ENCODE data around the gene KCP. TPM values are rescaled to one million over a fixed set of nuclear protein-coding genes. Genes with fewer than 3 reads are reported as not detected.

KCP gene
- total and polyA plus RNA-seq, 2 experiments from 2014 or later = 0.76 to 1.1 TPM

DNA sequence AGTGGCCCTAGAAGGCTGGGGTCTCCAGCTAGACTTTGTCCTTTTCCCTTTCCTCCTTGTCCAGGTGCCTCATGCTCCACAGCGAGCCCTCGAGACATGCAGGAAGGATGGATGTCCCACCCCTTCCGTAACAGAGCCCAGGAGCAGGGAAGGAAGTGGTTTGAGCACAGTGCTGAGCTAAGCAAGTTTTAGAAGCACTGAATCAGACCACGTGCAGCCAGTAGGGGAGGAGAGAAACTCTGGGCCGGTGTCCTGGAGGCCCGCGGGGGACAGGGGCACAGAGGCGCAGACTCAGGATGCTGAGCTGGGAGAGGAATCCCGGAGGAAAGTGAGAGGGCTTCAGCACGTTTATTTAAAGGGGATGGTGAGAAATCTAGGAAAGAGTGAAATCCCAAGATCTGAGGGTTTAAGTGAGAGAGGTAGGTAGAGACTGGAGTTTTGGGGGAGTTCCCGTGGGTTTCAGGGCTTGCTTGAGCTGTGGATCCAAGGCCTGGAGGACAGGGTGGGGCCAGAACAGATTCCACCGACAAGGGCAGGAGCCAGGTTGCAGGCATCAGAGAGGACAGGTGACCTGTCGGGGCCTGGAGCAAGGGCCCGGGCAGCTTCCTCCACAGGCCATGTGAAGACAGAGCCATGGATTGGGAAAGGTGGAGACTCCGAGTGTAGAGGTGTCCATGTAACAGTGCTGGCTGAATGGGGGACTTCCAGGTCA, 22.8 kb upstream of the KCP start:
- Histone ChIP-seq H3K36me3 (ENCODE audit: insufficient read depth) (no peaks in the 10 kb centered on the region), H3K27ac (ENCODE audit: low read depth) (no peak overlapping the region), H3K4me3 (no peak overlapping the region), H4K20me1 (replicated peaks; ENCODE audit: insufficient read depth) (peaks cover 4% of the 10 kb centered on the region; the same call in 1 of the 2 replicates), H3K79me2 (replicated peaks; ENCODE audit: insufficient read depth) (no peaks in the 10 kb centered on the region), H3K4me2 (no peak overlapping the region), H3F3A (replicated peaks; ENCODE audit: low read depth) (0 out of 2 replicates have a peak, but pooled peaks cover 5% of the 10 kb centered on the region), H3K9me2 (ENCODE audit: insufficient read depth) (no peaks in the 10 kb centered on the region), H3K4me1 (ENCODE audit: insufficient read depth) (no peaks in the 10 kb centered on the region), H2AFZ (peak overlapping the region; percentile 88), H3K27me3 (ENCODE audit: insufficient read depth) (peaks cover 34% of the 10 kb centered on the region)
- no peaks in the 10 kb centered on the region; the same call in 2 of the 3 replicates for H3K9me3 Mint-ChIP-seq
- no peak for DNase-seq (ENCODE audit: low spot score)
- peaks cover 3% of the 10 kb centered on the region for H3K4me1 Mint-ChIP-seq
- ATAC-seq = peak; percentile 14
- no peak overlapping the region for H3K4me3 Mint-ChIP-seq
- peaks cover 31% of the 10 kb centered on the region for H3K27me3 Mint-ChIP-seq (ENCODE audit: insufficient read depth, low read depth, poor library complexity)
- H3K36me3 Mint-ChIP-seq (ENCODE audit: low read depth) = no peaks in the 10 kb centered on the region; the same call in 2 of the 3 replicates
- no peak overlapping the region for H3K27ac Mint-ChIP-seq
- TF ChIP-seq CREB1 (CRISPR knock-in tag; IDR thresholded peaks at IDR 0.05; ENCODE audit: low read depth) = no peak
- no peak for TF ChIP-seq JUNB (IDR thresholded peaks at IDR 0.05; ENCODE audit: unreplicated experiment)
- TF ChIP-seq NANOG (IDR thresholded peaks at IDR 0.05; ENCODE audit: borderline replicate concordance) = no peak
- TF ChIP-seq STAT1 (IDR thresholded peaks at IDR 0.05; ENCODE audit: unreplicated experiment) = no peak
- TF ChIP-seq CTCF (conservative IDR thresholded peaks at IDR 0.05; ENCODE audit: low read depth in 2 of 2) = no peak
- TF ChIP-seq, protein P1, sequence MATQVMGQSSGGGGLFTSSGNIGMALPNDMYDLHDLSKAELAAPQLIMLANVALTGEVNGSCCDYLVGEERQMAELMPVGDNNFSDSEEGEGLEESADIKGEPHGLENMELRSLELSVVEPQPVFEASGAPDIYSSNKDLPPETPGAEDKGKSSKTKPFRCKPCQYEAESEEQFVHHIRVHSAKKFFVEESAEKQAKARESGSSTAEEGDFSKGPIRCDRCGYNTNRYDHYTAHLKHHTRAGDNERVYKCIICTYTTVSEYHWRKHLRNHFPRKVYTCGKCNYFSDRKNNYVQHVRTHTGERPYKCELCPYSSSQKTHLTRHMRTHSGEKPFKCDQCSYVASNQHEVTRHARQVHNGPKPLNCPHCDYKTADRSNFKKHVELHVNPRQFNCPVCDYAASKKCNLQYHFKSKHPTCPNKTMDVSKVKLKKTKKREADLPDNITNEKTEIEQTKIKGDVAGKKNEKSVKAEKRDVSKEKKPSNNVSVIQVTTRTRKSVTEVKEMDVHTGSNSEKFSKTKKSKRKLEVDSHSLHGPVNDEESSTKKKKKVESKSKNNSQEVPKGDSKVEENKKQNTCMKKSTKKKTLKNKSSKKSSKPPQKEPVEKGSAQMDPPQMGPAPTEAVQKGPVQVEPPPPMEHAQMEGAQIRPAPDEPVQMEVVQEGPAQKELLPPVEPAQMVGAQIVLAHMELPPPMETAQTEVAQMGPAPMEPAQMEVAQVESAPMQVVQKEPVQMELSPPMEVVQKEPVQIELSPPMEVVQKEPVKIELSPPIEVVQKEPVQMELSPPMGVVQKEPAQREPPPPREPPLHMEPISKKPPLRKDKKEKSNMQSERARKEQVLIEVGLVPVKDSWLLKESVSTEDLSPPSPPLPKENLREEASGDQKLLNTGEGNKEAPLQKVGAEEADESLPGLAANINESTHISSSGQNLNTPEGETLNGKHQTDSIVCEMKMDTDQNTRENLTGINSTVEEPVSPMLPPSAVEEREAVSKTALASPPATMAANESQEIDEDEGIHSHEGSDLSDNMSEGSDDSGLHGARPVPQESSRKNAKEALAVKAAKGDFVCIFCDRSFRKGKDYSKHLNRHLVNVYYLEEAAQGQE (IDR thresholded peaks at IDR 0.05; ENCODE audit: unreplicated experiment) = no peak
- TF ChIP-seq ZNF114 (CRISPR knock-in tag; IDR thresholded peaks at IDR 0.05) = no peak

- TF ChIP-seq JUNB (IDR thresholded peaks at IDR 0.05; ENCODE audit: unreplicated experiment) (no peak), ZNF331 (CRISPR knock-in tag; IDR thresholded peaks at IDR 0.05; ENCODE audit: low read depth) (no peak), EZH2phosphoT487 (IDR thresholded peaks at IDR 0.05; ENCODE audit: unreplicated experiment) (no peak), EZH2 (IDR thresholded peaks at IDR 0.05; ENCODE audit: low read depth, unreplicated experiment) (no peak), STAT1 (IDR thresholded peaks at IDR 0.05; ENCODE audit: unreplicated experiment) (no peak)
- TF ChIP-seq, protein P1 (IDR thresholded peaks at IDR 0.05; ENCODE audit: unreplicated experiment) = no peak
- TF ChIP-seq, protein P2, sequence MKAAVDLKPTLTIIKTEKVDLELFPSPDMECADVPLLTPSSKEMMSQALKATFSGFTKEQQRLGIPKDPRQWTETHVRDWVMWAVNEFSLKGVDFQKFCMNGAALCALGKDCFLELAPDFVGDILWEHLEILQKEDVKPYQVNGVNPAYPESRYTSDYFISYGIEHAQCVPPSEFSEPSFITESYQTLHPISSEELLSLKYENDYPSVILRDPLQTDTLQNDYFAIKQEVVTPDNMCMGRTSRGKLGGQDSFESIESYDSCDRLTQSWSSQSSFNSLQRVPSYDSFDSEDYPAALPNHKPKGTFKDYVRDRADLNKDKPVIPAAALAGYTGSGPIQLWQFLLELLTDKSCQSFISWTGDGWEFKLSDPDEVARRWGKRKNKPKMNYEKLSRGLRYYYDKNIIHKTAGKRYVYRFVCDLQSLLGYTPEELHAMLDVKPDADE (IDR thresholded peaks at IDR 0.05) = no peak
- peaks cover 32% of the 10 kb centered on the region for H3K27me3 Mint-ChIP-seq (ENCODE audit: insufficient read depth, low read depth, poor library complexity)
Measured at GRCh38 chr7:128932862-128933179, 22.3 kb upstream of the KCP start.

More at GRCh38 chr7:128932862-128933179, 22.3 kb upstream of the KCP start:
- Mint-ChIP-seq H3K9me3 (no peaks in the 10 kb centered on the region; the same call in 2 of the 3 replicates), H3K36me3 (ENCODE audit: low read depth) (no peaks in the 10 kb centered on the region; the same call in 2 of the 3 replicates), H3K4me3 (no peak overlapping the region), H3K27ac (no peak overlapping the region), H3K4me1 (peaks cover 3% of the 10 kb centered on the region)
- H3K4me3 ChIP-seq = no peak overlapping the region
- H3K27me3 ChIP-seq (ENCODE audit: insufficient read depth) = peaks cover 29% of the 10 kb centered on the region
- ATAC-seq = no peak
- no peak overlapping the region for H3K27ac ChIP-seq (ENCODE audit: low read depth)
- no peak for DNase-seq (ENCODE audit: low spot score)
- no peaks in the 10 kb centered on the region for H3K9me2 ChIP-seq (ENCODE audit: insufficient read depth)
- peak overlapping the region; percentile 88 for H2AFZ ChIP-seq
- no peaks in the 10 kb centered on the region for H3K36me3 ChIP-seq (ENCODE audit: insufficient read depth)
- H4K20me1 ChIP-seq (replicated peaks; ENCODE audit: insufficient read depth) = peaks cover 4% of the 10 kb centered on the region; the same call in 1 of the 2 replicates
- no peak overlapping the region for H3K4me2 ChIP-seq
- no peaks in the 10 kb centered on the region for H3K79me2 ChIP-seq (replicated peaks; ENCODE audit: insufficient read depth)
- H3F3A ChIP-seq (replicated peaks; ENCODE audit: low read depth) = 0 out of 2 replicates have a peak, but pooled peaks cover 5% of the 10 kb centered on the region
- H3K4me1 ChIP-seq (ENCODE audit: insufficient read depth) = no peaks in the 10 kb centered on the region
